Activated CD4-positive, alpha-beta T cell treated with anti-CD3 and anti-CD28 coated beads, Interleukin-2, amount 50 U/mL, for 48 hours (primary cell): ENCODE measurements around the gene XCL2.
"Not testable (repeated sequence)": the region's sequence is repeated elsewhere in the genome, so short reads cannot be mapped to it uniquely, and the experiment has no call there.

ENCODE experiments used
- DNase-seq, 2 experiments: peaks; one replicate each; pipeline ENCODE4 v3.0.0-alpha.2; 2020

The XCL2 gene

GRCh38 chr1:168543840-168544498 is at the start of gene XCL2:
Gene XCL2 (minus strand): TSS chr1:168543997. CDS start chr1:168543964, 33 bp downstream.
- not testable (repeated sequence) for DNase-seq

GRCh38 chr1:168591641-168592250 is 47.9 kb upstream of the XCL2 start:
- no peak for DNase-seq

- no peak for DNase-seq
Measured at GRCh38 chr1:168591066-168591465, 47.3 kb upstream of the XCL2 start.

- no peak for DNase-seq
Measured at GRCh38 chr1:168589167-168589566, 45.4 kb upstream of the XCL2 start.

GRCh38 chr1:168585937-168586336 is 42.1 kb upstream of the XCL2 start:
- no peak for DNase-seq

- DNase-seq = no peak
Measured at GRCh38 chr1:168585191-168585590, 41.4 kb upstream of the XCL2 start.

- DNase-seq = no peak
Measured at GRCh38 chr1:168583571-168583970, 39.8 kb upstream of the XCL2 start.

- DNase-seq = no peak
Measured at GRCh38 chr1:168582688-168583336, 39.0 kb upstream of the XCL2 start.

GRCh38 chr1:168581817-168582572 is 38.2 kb upstream of the XCL2 start:
- no peak for DNase-seq

GRCh38 chr1:168580991-168581390 is 37.2 kb upstream of the XCL2 start:
- not testable (repeated sequence) for DNase-seq

GRCh38 chr1:168580290-168580689 is 36.5 kb upstream of the XCL2 start:
- peak in 1 of 2 experiments; percentile 11 for DNase-seq

GRCh38 chr1:168578531-168579185 is 34.9 kb upstream of the XCL2 start:
- DNase-seq = not testable (repeated sequence)

- DNase-seq = not testable (repeated sequence)
Measured at GRCh38 chr1:168576245-168576688, 32.5 kb upstream of the XCL2 start, which contains the start of gene XCL1. Gene XCL1 (plus strand): TSS chr1:168576605. CDS start chr1:168576638, 33 bp downstream.

GRCh38 chr1:168574234-168574633 is 30.4 kb upstream of the XCL2 start:
- DNase-seq = not testable (repeated sequence)

GRCh38 chr1:168572633-168573032 is 28.8 kb upstream of the XCL2 start:
- DNase-seq = no peak

GRCh38 chr1:168570652-168571051 is 26.9 kb upstream of the XCL2 start:
- DNase-seq = no peak

GRCh38 chr1:168568346-168568745 is 24.5 kb upstream of the XCL2 start:
- no peak for DNase-seq

- DNase-seq = no peak
Measured at GRCh38 chr1:168567568-168567967, 23.8 kb upstream of the XCL2 start.

GRCh38 chr1:168567007-168567406 is 23.2 kb upstream of the XCL2 start:
- no peak for DNase-seq

GRCh38 chr1:168565825-168566224 is 22.0 kb upstream of the XCL2 start:
- no peak for DNase-seq

- DNase-seq = no peak
Measured at GRCh38 chr1:168561989-168562388, 18.2 kb upstream of the XCL2 start.

GRCh38 chr1:168560370-168560769 is 16.6 kb upstream of the XCL2 start:
- DNase-seq = no peak

- DNase-seq = no peak
Measured at GRCh38 chr1:168556647-168557046, 12.8 kb upstream of the XCL2 start.
